ENCODE results near the gene GMDS.

The GMDS gene

DNA sequence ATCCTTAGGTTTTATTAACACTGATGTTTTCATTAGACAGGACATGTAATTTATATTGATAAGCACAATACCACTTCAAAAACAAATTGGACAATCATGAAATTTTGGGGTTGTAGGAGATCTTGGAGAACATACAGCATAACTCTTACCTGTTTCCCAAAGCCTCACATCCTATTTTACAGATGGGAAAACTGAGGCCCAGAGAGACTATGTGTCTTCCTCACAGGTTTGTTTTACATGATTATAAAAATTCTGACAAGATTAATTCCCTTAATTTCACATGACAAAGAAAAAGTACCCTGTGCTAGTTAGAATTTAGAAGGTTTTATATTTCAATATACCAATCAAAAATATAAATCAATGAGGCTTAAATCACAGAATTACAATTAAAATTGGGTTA, 145.5 kb downstream of the GMDS start:
- DNase-seq (ENCODE audit: low spot score), result no peak

DNA sequence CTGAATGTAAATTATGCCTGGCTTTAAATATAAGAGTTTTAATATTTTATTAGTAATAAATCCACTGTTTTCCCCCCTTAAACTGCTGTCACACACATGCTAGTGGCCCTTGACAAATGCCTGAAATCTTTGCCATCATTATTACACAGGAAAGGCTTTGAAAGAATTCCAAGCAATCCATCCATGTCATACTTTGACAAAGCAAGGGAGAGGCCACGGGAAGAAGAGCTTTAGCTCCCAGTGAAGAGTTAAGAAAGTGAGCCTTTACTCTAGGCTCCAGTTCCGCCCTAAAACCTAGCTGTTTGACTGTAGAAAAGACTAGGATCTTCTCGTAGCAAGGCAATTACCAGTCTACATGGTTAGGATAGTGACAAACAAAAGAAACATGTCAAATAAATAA, 147.9 kb downstream of the GMDS start:
- no peak for DNase-seq (ENCODE audit: low spot score)

DNA sequence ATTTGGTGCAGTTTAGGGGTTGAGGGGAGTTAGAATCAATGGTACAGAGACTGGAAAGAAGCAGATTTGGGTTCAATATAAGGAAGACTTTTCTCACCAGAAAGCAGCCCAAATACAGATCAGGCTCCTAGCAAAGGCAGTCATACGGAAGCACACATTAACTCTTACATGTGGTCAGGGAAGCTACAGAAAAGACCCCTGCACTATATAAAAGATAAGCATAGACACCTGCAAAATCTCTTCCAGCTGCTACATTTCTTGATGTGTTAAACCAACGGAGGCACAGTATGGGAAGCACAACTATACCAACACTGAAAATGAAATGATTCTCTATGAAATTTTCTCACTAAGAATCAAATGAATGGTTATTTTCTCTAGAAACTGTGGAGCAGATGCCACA, 150.8 kb downstream of the GMDS start:
- DNase-seq (ENCODE audit: low spot score), result no peak

DNA sequence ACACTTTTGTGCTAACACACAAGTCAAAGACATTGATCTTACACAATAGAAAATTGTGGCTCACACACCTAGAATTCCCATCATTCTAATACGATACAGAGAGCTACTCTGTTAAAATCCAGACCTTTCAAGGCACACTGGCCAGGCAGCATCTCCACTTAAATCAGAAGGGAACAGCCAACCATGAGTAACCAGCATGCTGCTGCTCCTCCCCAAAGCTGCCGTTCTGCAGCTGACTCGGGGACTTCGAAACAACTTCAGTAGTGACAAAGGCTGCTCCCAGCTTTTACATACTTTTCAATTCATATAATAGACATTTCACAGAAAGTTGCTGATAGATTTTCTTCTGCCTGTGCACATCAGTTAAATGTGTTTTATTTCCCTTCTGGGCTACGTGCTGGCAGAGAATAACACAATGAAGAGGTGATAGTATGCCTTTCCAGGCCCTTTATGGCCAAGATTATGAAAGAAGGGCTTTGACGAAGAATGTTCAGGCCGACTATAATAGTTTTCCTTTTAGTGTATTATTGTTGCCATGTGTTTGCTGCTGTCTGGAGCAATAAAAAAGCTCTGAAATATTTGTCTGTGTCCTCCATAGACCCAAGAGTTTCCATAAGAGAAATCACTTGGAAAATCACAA, 159.0 kb downstream of the GMDS start:
- no peak for DNase-seq (ENCODE audit: low spot score)

DNA sequence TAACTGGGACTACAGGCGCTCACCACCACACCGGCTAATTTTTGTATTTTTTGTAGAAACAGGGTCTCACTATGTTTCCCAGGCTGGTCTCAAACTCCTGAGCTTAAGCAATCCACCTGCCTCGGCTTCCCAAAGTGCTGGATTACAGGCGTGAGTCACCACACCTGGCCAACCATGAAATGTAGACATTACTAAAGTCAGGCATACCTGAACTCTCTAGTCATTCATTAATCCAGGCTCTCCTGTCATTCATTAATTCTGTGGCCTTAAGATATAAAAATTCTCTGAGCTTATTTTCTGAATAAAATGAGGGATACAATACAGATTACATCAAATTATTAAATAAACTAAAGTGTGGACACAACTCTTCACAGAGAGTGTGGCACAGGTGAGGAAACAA, 159.7 kb downstream of the GMDS start:
- DNase-seq (ENCODE audit: low spot score), result no peak

DNA sequence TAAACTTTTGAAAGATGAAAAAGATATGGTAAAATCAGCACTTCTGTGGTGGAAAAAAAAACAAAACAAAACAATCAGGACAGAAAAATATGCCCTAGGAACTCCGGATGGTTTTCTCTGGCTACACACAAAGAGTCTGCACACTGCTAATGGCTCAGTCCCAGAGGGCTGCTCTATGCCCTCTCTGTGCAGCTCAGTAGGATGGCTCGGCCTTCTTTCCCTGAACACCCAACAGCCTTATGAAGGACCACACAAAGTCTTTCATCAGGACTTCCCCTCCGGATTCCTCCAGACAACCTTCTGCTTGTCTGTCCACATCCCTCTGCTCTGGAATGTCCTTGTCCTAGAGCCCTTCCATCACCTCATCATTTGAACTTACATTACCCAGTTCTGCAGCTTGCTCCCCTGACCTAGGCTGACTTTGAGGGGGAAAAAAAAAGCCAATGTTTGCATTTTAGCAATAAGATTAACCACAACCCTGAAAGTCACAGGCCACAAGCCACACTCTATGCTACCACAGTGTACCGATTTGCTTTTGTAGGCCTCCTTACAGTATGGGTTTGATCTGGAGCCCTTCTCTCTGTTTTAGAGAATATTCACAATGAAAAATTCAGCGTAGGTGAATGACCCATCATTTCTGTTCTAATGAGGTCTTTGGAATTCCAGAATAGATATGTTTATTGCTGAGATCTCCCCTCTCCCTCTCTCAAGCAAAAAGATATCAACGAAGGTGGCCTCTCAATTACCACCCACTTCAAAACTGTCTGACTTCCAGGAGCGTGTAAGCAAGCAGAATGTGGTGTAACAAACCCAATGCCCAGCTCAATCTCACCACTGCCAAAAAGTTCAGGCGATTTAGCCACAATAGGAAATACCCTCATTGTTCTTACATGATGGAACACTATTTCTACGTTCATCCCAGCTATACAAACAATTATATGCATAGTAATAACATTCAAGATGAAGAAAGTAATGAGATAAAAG, 164.0 kb downstream of the GMDS start:
- no peak for DNase-seq (ENCODE audit: low spot score)

DNA sequence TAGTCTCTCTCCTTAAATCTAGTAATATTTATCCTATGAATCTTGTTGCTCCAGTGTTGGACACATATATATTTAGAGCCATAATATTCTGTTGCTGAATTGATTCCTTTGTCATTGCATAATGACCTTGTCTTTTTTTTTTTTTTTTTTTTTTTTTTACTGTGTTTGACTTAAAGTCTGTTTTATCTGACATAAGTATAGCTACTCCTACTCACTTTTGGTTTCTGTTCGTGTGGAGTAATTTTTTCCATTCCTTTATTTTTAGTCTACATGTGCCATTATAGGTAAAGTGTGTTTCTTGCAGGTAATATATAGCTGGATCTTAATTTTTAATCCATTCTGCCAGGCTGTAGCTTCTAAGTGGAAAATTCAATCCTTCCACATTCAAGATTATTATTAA, 166.5 kb downstream of the GMDS start:
- no peak for DNase-seq (ENCODE audit: low spot score)

DNA sequence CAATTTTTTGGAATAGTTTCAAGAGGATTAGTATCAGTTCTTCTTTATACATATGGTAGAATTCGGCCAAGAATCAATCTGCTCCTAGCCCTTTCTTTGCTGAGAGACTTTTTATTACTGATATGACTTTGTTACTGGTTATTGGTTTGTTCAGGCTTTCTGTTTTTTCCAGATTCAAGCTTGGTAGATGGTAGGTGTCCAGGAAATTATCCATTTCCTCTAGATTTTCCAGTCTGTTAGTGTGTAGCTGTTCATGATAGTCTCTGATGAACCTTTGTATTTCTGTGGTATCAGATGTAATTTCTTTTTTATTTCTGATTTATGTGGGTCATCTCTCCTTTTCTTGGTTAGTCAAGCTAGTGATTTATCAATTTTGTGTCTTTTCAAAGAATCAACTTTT, 167.6 kb downstream of the GMDS start:
- no peak for DNase-seq (ENCODE audit: low spot score)

DNA sequence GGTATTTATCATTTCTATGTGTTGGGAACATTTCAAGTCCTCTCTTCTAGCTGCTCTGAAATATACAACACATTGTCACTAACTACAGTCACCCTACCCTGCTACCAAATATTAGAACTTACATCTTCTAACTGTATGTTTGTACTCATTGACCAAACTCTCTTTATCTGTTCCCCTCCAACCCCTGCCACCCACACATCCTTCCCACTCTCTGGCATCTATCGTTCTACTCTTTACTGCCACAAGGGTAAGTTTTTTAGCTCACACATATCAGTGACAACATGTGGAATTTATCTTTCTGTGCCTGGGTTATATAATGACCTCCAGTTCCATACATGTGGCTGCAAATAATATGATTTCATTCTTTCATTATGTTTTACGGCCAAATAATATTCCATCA, 171.9 kb downstream of the GMDS start:
- DNase-seq (ENCODE audit: low spot score), result no peak

DNA sequence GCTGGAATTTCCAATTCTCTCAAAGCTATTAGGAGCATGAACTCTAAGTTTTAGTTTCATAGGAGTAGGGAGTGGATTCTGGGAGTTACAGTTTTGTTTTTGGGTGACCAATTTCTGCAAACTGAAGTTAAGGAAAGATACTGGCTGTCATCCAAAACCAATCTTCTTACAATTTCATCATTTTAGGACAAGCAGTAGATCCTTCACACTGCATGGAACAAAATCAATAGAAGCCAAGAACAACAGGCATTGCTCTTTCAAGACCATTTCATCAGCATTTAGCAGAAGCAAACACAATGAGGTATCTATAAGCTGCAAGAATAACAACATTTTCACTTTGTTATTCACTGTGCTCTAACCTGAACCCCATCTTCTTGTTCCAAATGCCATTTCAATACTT, 173.0 kb downstream of the GMDS start:
- DNase-seq (ENCODE audit: low spot score), result no peak

DNA sequence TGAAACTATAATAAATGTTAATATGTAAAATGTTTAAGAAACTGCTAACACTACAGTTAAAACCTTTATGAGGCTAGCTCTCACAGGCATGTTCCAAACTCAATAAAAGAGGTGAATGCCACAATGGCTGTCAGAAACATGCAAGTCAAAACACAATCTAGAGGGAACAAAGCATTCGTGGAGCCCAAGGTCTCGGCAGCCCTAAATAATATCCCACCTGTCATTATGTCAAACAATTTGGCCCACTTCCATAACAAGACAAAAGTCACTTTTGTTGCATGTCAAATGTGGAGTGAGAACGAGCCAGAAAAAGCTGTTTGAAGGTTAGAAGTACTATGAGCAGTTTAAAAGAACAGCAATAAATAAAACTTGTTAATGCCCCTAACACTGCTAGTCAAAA, 181.9 kb downstream of the GMDS start:
- no peak for DNase-seq (ENCODE audit: low spot score)

DNA sequence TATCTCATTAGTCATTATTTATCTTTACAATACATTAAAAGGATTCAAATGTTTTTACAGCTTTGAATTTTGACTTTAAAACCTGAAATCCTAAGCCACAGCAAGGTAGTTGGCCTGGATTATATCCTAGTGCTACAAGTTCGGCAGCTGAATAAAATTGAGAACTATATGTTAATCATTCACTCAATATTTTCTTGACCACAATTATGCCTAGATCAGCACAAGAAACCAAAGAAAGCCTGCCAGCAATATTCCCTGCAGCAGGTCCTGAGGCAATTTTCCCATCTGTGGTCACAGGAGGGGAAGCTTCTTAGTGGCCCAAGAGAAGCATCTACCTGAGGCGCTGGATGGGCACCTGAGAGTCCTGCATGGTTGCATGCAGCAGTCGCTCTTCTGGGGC, 183.5 kb downstream of the GMDS start:
- no peak for DNase-seq (ENCODE audit: low spot score)

DNA sequence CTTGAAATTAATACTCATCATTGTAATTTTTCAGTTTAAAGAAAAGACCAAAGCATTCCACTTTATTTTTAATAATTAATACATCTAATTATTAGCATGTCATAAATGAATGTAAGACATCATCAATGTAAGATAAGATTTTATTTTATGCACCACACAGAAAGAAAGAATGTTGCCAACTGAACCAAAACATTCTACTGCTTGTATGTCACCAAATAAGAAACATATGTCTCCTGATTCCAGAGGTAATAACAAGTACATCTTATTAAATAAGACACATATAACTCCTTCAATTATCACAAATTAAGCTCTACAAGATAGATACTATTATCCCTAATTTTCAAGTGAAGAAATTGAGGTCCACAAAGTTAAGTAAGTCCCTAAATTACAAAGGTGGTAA, 189.5 kb downstream of the GMDS start:
- DNase-seq (ENCODE audit: low spot score), result no peak

DNA sequence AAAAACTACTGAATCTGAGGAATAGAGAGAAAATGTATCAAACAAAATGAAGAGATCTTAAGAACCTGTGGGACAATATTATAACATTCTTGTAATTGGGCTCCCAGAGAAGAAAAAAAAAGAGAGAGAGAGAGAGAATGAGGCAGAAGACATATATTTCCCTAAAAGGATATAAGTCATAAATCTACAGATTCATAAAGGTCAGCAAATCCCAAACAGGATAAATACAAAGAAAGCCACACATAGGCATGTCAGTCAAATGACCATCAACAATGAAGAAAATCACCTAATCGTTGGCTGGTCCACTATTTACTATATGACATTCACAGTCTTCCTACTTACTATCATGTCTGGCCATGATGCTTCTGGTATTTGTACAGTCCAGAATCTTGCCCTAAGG, 190.3 kb downstream of the GMDS start:
- DNase-seq (ENCODE audit: low spot score), result no peak

DNA sequence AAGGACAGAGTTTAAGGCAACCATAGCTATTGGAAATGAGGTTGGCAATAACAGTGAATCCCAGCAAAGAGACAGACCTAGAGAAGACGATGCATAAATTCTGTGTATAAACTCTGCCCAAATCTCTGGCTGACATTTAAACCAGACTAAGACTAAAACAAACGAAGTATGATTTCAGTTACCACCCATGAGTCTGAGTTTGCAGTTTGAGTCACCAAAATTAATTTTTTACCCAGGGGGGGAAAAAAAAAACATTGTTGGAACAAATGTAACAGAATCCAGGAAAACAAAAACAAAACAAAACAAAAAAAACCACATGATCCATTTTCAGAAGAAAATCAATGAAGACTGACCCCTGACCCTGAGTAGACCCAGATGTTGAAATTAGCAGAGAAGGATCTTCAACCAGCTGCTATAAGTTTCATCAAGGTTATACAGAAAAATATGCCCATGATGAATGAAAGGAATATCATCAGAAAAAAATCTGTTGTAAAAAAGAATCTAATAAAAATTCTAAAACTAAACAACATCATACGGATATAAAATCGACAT, 190.8 kb downstream of the GMDS start:
- DNase-seq (ENCODE audit: low spot score), result no peak

DNA sequence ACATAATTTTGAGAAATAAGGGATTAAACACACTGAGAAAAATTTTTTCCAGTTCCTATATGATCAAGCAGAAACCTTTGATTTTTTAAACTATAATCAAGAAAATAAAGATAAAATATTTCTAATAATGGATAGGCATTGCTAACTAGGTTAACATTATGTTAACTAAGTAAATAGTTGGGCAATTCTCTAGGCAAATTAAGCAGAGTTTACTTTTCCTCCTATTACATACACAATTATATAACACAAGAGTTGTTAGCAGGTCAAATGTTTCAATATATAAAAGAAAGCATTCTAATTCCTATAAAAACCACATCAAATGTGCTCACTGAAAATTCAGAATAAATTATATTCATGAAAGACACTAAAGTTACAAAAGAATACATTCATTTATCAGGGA, 191.7 kb downstream of the GMDS start:
- no peak for DNase-seq (ENCODE audit: low spot score)

DNA sequence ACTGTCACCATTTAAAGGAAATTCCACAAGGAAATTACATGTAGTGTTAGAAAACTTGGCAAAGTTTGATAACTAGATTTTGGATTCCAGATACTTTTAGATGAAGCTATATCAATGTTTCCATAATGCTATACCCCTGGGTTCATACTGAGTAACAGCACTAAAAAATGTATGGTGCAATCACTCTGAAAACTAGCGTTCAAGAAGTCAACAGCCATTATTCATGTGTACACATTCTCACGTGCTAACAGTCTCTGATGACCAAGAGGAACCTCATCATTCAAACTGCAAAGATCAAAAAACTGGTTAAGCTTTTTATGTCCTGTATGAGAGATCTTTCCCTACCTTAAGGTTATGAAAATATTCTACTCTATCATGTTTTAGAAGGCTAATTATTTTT, 197.6 kb downstream of the GMDS start:
- no peak for DNase-seq (ENCODE audit: low spot score)

DNA sequence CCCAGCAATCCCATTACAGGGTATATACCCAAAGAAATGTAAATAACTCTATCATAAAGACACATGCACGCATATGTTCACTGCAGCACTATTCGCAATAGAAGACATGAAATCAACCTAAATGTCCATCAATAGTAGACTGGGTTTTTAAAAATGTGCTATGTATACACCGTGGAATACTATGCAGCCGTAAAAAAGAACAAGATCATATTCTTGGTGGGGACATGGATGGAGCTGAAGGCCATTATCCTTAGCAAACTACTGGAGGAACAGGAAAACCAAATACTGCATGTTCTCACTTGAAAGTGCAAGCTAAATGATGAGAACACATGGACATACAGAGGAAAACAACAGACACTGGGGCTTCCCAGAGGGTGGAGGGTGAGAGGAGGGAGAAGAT, 201.2 kb downstream of the GMDS start:
- DNase-seq (ENCODE audit: low spot score), result no peak

DNA sequence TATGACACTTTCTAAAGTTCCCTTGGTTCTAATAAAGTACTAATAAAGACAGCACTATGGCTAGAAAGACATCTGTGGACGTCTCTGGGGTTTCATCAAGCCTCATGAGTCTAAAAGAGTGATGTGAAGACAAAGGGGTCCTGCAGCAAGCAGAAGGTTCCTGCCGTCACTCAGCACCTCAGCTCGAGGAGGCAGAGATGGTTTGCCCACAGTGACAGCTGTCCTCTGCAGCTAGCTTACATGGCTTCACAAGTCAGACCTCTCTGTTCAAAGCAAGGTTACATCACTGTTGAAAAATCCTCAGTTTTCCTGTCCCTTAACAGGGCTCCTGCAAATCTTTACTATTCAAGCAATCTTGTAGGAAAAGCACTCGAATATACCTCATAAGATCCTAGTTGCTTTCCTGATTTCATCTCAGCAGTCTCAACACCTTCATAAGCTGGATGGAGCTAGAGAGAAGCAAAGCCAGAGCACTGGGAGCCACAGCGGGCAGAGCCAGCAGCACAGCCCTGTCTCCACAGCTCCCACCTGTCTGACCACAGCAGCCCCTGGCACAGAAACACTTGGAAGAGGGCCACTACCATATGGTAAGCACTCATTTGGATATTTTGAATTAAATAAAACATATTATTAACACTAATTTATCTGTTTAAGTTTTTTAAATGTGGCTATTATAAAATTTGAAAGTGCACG, 202.3 kb downstream of the GMDS start:
- DNase-seq (ENCODE audit: low spot score), result no peak

DNA sequence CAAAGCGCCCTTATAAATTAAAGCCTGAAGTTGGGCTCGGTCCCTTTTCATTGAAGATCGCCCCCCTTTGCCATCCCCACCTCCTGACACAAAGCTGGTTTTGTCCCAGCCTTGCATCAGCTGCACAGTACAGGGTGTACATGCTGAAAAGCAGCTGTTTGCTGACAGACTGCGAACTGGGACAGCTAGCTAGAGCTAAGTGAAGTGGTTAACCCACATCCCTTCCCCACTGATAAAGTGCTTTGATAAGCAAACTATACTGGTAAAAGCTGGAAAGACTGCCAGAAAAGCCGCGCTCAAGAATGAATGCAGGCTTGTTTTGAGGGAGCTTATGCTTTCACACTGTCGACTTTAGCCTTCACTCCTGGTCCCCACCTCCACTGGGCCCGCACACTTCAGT, 207.3 kb downstream of the GMDS start:
- peak; percentile 26 for DNase-seq (ENCODE audit: low spot score)

DNA sequence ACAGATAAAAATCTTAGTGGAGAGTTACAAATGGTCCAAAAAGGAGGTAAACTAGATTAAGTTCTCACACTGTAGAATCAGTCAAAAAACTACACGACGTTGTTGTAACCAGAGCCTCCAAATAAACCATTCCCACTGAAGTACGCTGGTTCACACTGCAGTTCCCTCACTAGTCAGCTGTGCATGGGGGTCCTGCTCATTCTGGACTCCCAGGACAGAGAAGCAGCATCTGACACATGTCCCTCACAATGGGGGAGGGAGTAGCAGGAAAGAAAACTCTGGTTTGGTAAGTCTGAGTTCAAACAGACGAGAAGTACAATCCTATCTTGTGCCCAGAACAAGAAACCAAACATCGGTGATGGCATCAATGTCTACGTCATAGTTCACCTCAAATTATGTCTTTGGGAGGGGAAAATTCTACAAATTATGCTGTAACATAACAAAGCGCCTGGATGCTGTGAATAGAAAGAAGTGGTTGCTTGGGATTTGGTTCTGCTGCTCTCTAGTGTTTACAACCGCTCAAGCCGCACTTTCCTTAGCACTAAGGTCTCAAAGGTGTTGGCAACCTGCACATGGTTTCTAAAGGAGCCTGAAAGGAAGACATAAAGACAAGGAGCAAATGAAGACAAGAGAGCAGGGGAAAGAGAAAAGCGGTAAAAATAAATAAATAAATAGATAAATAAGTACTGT, 208.0 kb downstream of the GMDS start:
- no peak for DNase-seq (ENCODE audit: low spot score)

DNA sequence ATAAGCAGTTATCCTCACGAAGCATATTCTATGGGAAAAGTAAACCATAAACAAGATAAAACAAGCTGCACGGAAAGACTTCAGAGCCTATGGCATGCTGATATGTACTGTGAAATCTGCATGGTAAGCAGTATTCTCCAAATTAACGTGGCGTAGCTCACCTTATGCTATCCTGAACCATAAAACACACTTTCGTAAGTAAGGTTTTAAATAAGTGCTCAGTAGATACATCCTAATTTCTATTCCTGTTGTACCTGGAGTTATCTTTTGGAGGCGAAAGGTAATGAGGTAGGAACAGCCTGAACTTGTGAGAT, 208.7 kb downstream of the GMDS start:
- DNase-seq (ENCODE audit: low spot score), result no peak
